Cardiac fibroblast (primary cell): ENCODE results near the gene GLYR1.

Source experiments
- DNase-seq, 2 donors: peaks; one replicate each; pipeline versions ENCODE4 v3.0.0 to v3.0.0-alpha.2; 2010; ENCODE audit warnings: low read depth in 2 of 2
- H3K4me3 ChIP-seq, 2 donors: replicated peaks in 1 of 2; 1 replicate in 1 of 2; 2 replicates in 1 of 2; pipeline ENCODE4 v1.5.1; 2011; ENCODE audit warnings: low read depth in 2 of 2, low read length in 2 of 2, mild to moderate bottlenecking in 2 of 2, moderate library complexity in 1 of 2
- TF ChIP-seq, protein P1 (sequence below): IDR thresholded peaks from one replicate; pipeline ENCODE4 v1.5.1; 2011; ENCODE audit warnings: low read depth, mild to moderate bottlenecking, low read length, inconsistent platforms

Gene GLYR1

GRCh38 chr16:4837733-4838501 is 9.2 kb downstream of the GLYR1 start:
- no peak overlapping the region for H3K4me3 ChIP-seq
- TF ChIP-seq, protein P1, sequence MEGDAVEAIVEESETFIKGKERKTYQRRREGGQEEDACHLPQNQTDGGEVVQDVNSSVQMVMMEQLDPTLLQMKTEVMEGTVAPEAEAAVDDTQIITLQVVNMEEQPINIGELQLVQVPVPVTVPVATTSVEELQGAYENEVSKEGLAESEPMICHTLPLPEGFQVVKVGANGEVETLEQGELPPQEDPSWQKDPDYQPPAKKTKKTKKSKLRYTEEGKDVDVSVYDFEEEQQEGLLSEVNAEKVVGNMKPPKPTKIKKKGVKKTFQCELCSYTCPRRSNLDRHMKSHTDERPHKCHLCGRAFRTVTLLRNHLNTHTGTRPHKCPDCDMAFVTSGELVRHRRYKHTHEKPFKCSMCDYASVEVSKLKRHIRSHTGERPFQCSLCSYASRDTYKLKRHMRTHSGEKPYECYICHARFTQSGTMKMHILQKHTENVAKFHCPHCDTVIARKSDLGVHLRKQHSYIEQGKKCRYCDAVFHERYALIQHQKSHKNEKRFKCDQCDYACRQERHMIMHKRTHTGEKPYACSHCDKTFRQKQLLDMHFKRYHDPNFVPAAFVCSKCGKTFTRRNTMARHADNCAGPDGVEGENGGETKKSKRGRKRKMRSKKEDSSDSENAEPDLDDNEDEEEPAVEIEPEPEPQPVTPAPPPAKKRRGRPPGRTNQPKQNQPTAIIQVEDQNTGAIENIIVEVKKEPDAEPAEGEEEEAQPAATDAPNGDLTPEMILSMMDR: no peak
- DNase-seq: no peak

DNA sequence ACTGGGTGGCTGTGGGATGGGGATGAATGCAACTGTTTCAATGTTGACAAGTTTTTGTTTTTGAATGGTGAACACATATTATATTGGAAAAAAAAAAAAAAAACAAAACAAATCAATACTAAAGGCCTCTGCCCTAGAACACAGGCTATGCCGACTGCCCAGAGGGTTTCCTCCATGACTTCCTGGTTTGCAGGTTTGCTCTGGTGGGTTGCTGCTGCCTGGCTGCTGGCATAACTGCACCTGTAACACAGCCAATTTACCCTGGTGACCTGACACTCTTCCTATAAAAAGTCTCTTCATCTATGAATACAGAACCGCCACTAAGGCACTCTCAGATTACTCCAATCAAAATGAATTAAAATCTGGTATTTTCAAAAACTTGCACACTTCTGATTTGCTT is 10.4 kb downstream of the GLYR1 start:
- no peak overlapping the region for H3K4me3 ChIP-seq
- no peak for DNase-seq
- TF ChIP-seq, protein P1: no peak

DNA sequence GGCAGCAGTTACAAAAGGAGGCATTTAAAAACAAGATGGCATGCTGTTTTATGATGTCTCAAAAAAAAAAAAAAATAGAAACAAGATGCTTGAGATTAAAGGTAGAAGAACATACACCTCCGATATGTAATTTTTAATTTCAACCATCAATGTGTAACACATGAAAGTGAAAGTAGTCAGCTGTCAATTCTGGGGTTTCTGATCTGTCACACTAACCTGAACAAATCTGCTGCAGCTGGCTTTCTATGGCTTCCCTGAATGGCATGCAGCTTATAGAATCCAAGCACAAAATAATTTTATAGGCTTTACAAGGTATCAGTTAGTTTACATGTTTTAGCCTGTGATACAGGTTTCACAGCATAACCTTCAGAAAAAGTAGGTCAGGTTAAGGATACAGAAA is 13.5 kb downstream of the GLYR1 start:
- TF ChIP-seq, protein P1: no peak
- H3K4me3 ChIP-seq: no peak overlapping the region

DNA sequence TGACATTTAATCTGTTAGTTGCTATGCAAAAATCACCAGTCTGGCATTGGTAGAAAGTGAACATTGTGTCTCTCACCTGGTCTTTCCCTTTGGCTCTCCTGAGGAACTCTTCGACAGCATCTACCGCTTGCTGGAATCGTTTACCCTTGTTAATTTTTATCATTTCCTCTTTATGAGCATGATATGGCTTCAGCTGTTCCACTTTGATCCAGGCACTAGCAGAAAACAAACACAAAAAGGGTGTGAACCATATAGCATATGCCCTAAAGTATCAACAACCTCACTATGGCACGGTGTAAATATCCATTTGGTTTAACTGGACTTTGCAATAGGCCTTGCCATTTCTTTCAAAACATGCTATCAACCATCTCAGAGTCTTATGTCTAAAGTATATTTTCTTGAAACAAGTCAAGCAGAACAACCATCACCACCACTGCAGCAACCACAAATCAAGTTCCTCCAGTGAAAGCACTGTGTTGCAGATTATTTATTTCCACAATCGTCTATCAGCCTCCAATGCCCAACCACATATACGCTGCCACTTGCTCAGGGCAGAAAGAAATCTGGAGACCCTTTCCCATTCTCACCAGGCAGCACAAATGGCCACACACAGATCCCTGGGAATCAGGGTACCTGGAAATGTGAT is 14.3 kb downstream of the GLYR1 start:
- no peak for DNase-seq
- no peak overlapping the region for H3K4me3 ChIP-seq
- TF ChIP-seq, protein P1: no peak

More for the DNA sequence above, 13.5 kb downstream of the GLYR1 start:
- DNase-seq: no peak

GRCh38 chr16:4831616-4832015 is 15.5 kb downstream of the GLYR1 start:
- TF ChIP-seq, protein P1: no peak
- no peak overlapping the region for H3K4me3 ChIP-seq
- no peak for DNase-seq

DNA sequence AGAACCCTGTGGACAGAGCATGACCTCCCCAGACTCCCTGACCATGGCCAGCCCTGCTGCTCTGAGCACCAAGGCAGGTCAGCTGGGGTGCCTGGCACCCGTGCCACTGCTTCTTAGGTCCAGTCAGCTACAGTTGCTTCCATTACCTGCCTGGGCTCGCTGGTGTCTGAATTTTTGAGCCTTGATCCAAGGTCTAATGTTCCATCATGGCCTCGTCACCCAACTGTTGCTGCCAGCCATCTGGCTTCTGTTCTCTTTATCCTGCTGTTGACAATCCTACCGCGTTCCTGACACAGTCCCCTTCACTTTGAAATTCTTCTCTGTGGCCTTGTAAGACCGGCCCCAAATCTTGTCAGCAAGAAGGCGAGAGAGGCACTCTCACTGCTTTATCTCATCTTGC is 16.7 kb downstream of the GLYR1 start:
- TF ChIP-seq, protein P1: no peak

More for the DNA sequence above, 16.7 kb downstream of the GLYR1 start:
- DNase-seq: peak in 1 of 2 donors; percentile 35
- no peak overlapping the region for H3K4me3 ChIP-seq
